ENCODE results near the gene GPRC5C.
"Not testable (repeated sequence)": the region's sequence is repeated elsewhere in the genome, so short reads cannot be mapped to it uniquely, and the experiment has no call there.

GPRC5C gene

DNA sequence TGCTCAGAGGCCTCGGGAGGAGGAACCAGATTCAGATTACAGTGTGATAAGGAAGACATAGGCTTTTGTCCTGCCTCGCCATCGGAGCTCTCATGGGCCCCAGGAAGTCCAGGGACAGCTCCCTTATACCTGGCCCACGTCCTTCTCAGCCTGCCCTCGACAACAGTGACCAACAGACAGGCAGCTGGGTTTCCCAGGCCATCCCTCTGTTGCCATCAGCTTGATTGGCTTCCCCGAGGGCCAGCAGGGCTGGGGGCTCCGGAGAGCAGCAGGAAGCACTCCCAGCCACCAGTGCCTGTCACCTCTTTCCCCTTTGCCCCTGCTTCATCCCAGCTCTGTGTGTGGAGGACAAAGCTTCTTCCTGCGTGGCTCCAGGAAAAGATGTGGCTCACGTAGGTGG lies 52.2 kb downstream of the GPRC5C start:
- Histone ChIP-seq H3K14ac (ENCODE audit: low read length) (no peak overlapping the region), H3K27ac (ENCODE audit: low read depth, low read length) (no peak overlapping the region), H3K4me1 (ENCODE audit: control insufficient read depth in 1 of 2, insufficient read depth in 2 of 2, low read length in 2 of 2) (no peaks in the 10 kb centered on the region), H2AK5ac (ENCODE audit: low read length) (no peak overlapping the region), H3K23ac (ENCODE audit: low read length) (no peak overlapping the region), H3K9me3 (ENCODE audit: insufficient read depth, low read depth, low read length) (no peaks in the 10 kb centered on the region), H2BK120ac (ENCODE audit: insufficient read depth, low read length, poor library complexity) (no peak overlapping the region), H2BK12ac (ENCODE audit: low read length) (no peak overlapping the region), H2AFZ (ENCODE audit: insufficient read depth, low read length, poor library complexity) (no peak overlapping the region), H3K18ac (ENCODE audit: low read length) (no peak overlapping the region), H2BK5ac (ENCODE audit: low read depth, low read length, poor library complexity) (no peak overlapping the region), H3K4me2 (ENCODE audit: low read length) (no peak overlapping the region), H3K36me3 (ENCODE audit: control insufficient read depth in 1 of 2, insufficient read depth in 2 of 2, low read length in 2 of 2) (no peaks in the 10 kb centered on the region), H3K4me3 (ENCODE audit: low read depth, low read length) (no peak overlapping the region), H3K27me3 (ENCODE audit: insufficient read depth, low read length) (no peaks in the 10 kb centered on the region), H3K79me2 (ENCODE audit: control insufficient read depth, insufficient read depth, low read length, poor library complexity) (no peaks in the 10 kb centered on the region), H3K4ac (ENCODE audit: low read depth, low read length) (no peak overlapping the region), H4K8ac (ENCODE audit: low read depth, low read length) (no peak overlapping the region), H3K79me1 (ENCODE audit: low read length) (no peaks in the 10 kb centered on the region), H3K9ac (ENCODE audit: low read length) (no peak overlapping the region), H4K12ac (ENCODE audit: low read depth, low read length) (no peak overlapping the region), H4K91ac (ENCODE audit: low read depth, low read length) (no peak overlapping the region)
- DNase-seq = no peak
- no CpG with 5 or more reads among the region's 9 CpGs for WGBS (ENCODE audit: extremely low coverage, insufficient coverage, insufficient read length)

DNA sequence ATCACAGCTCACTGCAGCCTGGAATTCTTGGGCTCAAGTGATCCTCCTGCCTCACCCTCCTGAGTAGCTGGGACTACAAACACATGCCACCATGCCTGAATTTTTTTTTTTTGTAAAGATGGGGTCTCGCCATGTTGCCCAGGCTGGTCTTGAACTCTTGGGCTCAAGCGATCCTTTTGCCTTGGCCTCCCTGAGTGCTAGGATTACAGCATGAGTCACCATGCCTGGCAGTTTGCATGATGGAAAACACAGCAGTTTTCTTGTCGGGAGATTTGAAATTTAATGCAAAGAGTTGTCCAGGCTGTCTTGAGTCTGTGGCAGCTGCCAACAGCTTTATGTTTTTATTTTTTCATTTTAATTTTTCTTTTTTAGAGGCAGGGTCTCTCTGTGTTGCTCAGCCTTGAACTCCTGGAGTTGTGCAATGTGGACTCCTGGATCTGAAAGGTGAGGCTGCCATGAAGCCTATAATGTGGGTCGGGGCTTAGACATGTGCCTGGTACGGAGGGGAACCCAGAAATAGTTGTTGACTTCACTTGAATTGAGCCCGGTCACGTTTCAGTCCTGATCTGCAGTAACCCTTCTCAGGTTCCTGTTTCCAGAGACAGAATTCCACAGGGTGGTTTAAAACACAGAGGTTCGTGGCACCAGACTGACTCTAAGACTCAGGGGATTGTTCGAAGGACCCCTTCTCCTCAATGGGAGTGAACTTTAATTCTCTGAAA lies 53.3 kb downstream of the GPRC5C start:
- no peak overlapping the region for H2BK120ac ChIP-seq (ENCODE audit: insufficient read depth, low read length, poor library complexity)
- no peak overlapping the region for H3K4me3 ChIP-seq (ENCODE audit: low read depth, low read length)
- H3K4me1 ChIP-seq (ENCODE audit: control insufficient read depth in 1 of 2, insufficient read depth in 2 of 2, low read length in 2 of 2) = no peaks in the 10 kb centered on the region
- H2BK5ac ChIP-seq (ENCODE audit: low read depth, low read length, poor library complexity) = no peak overlapping the region
- no peak overlapping the region for H3K9ac ChIP-seq (ENCODE audit: low read length)
- no peaks in the 10 kb centered on the region for H3K9me3 ChIP-seq (ENCODE audit: insufficient read depth, low read depth, low read length)
- H4K12ac ChIP-seq (ENCODE audit: low read depth, low read length) = no peak overlapping the region
- H3K27me3 ChIP-seq (ENCODE audit: insufficient read depth, low read length) = no peaks in the 10 kb centered on the region
- no peaks in the 10 kb centered on the region for H3K79me1 ChIP-seq (ENCODE audit: low read length)
- H2BK12ac ChIP-seq (ENCODE audit: low read length) = no peak overlapping the region
- no peak overlapping the region for H2AK5ac ChIP-seq (ENCODE audit: low read length)
- WGBS (ENCODE audit: extremely low coverage, insufficient coverage, insufficient read length) = no CpG with 5 or more reads among the region's 9 CpGs
- H3K18ac ChIP-seq (ENCODE audit: low read length) = no peak overlapping the region
- no peak overlapping the region for H3K4ac ChIP-seq (ENCODE audit: low read depth, low read length)
- no peak overlapping the region for H2AFZ ChIP-seq (ENCODE audit: insufficient read depth, low read length, poor library complexity)
- H3K14ac ChIP-seq (ENCODE audit: low read length) = no peak overlapping the region
- no peak overlapping the region for H4K8ac ChIP-seq (ENCODE audit: low read depth, low read length)
- H3K79me2 ChIP-seq (ENCODE audit: control insufficient read depth, insufficient read depth, low read length, poor library complexity) = no peaks in the 10 kb centered on the region
- H3K23ac ChIP-seq (ENCODE audit: low read length) = no peak overlapping the region
- H4K91ac ChIP-seq (ENCODE audit: low read depth, low read length) = no peak overlapping the region
- H3K4me2 ChIP-seq (ENCODE audit: low read length) = no peak overlapping the region
- DNase-seq = no peak
- H3K27ac ChIP-seq (ENCODE audit: low read depth, low read length) = no peak overlapping the region
- no peaks in the 10 kb centered on the region for H3K36me3 ChIP-seq (ENCODE audit: control insufficient read depth in 1 of 2, insufficient read depth in 2 of 2, low read length in 2 of 2)

DNA sequence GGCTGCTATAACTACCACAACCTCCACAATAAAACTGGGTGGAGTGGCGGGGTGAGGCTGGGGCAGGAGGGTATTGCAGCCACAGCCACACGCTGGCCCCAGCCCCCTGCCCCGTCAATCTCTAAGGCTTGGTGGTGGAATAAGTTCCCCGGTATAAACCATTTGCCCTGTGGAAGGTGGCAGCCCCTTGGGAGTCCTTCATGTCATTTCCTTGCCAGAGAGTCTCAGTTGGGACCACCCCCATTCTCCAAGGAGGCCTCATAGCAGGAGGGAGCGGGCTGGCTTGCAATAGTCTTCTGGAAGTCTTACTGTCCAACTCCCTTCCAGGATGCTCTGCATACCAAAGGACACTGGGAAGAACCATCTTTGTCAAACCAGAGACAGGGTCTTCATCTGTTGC lies 54.0 kb downstream of the GPRC5C start:
- H3K4me2 ChIP-seq (ENCODE audit: low read length) = no peak overlapping the region
- H2AK5ac ChIP-seq (ENCODE audit: low read length) = no peak overlapping the region
- H4K91ac ChIP-seq (ENCODE audit: low read depth, low read length) = no peak overlapping the region
- H2BK5ac ChIP-seq (ENCODE audit: low read depth, low read length, poor library complexity) = no peak overlapping the region
- no CpG with 5 or more reads among the region's 5 CpGs for WGBS (ENCODE audit: extremely low coverage, insufficient coverage, insufficient read length)
- H3K36me3 ChIP-seq (ENCODE audit: control insufficient read depth in 1 of 2, insufficient read depth in 2 of 2, low read length in 2 of 2) = no peaks in the 10 kb centered on the region
- DNase-seq = no peak
- H3K4me3 ChIP-seq (ENCODE audit: low read depth, low read length) = no peak overlapping the region
- H4K8ac ChIP-seq (ENCODE audit: low read depth, low read length) = no peak overlapping the region
- no peak overlapping the region for H2BK120ac ChIP-seq (ENCODE audit: insufficient read depth, low read length, poor library complexity)
- no peak overlapping the region for H3K27ac ChIP-seq (ENCODE audit: low read depth, low read length)
- H3K9me3 ChIP-seq (ENCODE audit: insufficient read depth, low read depth, low read length) = no peaks in the 10 kb centered on the region
- no peak overlapping the region for H2BK12ac ChIP-seq (ENCODE audit: low read length)
- no peak overlapping the region for H3K14ac ChIP-seq (ENCODE audit: low read length)
- no peak overlapping the region for H2AFZ ChIP-seq (ENCODE audit: insufficient read depth, low read length, poor library complexity)
- H3K9ac ChIP-seq (ENCODE audit: low read length) = no peak overlapping the region
- H3K4me1 ChIP-seq (ENCODE audit: control insufficient read depth in 1 of 2, insufficient read depth in 2 of 2, low read length in 2 of 2) = no peaks in the 10 kb centered on the region
- H3K4ac ChIP-seq (ENCODE audit: low read depth, low read length) = no peak overlapping the region
- no peak overlapping the region for H3K23ac ChIP-seq (ENCODE audit: low read length)
- no peak overlapping the region for H3K18ac ChIP-seq (ENCODE audit: low read length)
- no peaks in the 10 kb centered on the region for H3K79me1 ChIP-seq (ENCODE audit: low read length)
- H4K12ac ChIP-seq (ENCODE audit: low read depth, low read length) = no peak overlapping the region
- H3K79me2 ChIP-seq (ENCODE audit: control insufficient read depth, insufficient read depth, low read length, poor library complexity) = no peaks in the 10 kb centered on the region
- no peaks in the 10 kb centered on the region for H3K27me3 ChIP-seq (ENCODE audit: insufficient read depth, low read length)

DNA sequence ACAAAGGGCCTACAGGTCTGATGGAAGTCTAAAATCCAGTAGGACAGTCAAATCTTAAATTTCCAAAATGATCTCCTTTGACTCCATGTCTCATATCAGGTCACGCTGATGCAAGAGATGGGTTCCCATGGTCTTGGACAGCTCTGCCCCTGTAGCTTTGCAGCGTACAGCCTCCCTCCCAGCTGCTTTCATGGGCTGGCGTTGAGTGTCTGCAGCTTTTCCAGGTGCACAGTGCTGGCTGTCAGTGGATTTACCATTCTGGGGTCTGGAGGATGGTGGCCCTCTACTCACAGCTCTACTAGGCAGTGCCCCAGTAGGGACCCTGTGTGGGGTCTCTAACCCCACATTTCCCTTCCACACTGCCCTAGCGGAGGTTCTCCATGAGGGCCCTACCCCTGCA lies 56.4 kb downstream of the GPRC5C start:
- H3K4me2 ChIP-seq (ENCODE audit: low read length); H3K9ac ChIP-seq (ENCODE audit: low read length); H3K79me1 ChIP-seq (ENCODE audit: low read length); H4K91ac ChIP-seq (ENCODE audit: low read depth, low read length); H2AK5ac ChIP-seq (ENCODE audit: low read length); H2BK120ac ChIP-seq (ENCODE audit: insufficient read depth, low read length, poor library complexity); H3K36me3 ChIP-seq (ENCODE audit: control insufficient read depth in 1 of 2, insufficient read depth in 2 of 2, low read length in 2 of 2); H4K12ac ChIP-seq (ENCODE audit: low read depth, low read length); H3K27ac ChIP-seq (ENCODE audit: low read depth, low read length); DNase-seq; H2BK12ac ChIP-seq (ENCODE audit: low read length); H3K27me3 ChIP-seq (ENCODE audit: insufficient read depth, low read length); H3K79me2 ChIP-seq (ENCODE audit: control insufficient read depth, insufficient read depth, low read length, poor library complexity); H3K9me3 ChIP-seq (ENCODE audit: insufficient read depth, low read depth, low read length); H3K18ac ChIP-seq (ENCODE audit: low read length); H3K23ac ChIP-seq (ENCODE audit: low read length); H3K14ac ChIP-seq (ENCODE audit: low read length); H3K4ac ChIP-seq (ENCODE audit: low read depth, low read length); H3K4me1 ChIP-seq (ENCODE audit: control insufficient read depth in 1 of 2, insufficient read depth in 2 of 2, low read length in 2 of 2); H2BK5ac ChIP-seq (ENCODE audit: low read depth, low read length, poor library complexity); H4K8ac ChIP-seq (ENCODE audit: low read depth, low read length); H3K4me3 ChIP-seq (ENCODE audit: low read depth, low read length); H2AFZ ChIP-seq (ENCODE audit: insufficient read depth, low read length, poor library complexity): not testable (repeated sequence)
- WGBS (ENCODE audit: extremely low coverage, insufficient coverage, insufficient read length) = no CpG with 5 or more reads among the region's 4 CpGs
